ENCODE results near the gene EIF2S3. TPM values are rescaled to one million over a fixed set of nuclear protein-coding genes. Genes with fewer than 3 reads are reported as not detected.
"Not testable (repeated sequence)": the region's sequence is repeated elsewhere in the genome, so short reads cannot be mapped to it uniquely, and the experiment has no call there.

The EIF2S3 gene
- total RNA-seq, 2 donors from 2014 or later, result 174 to 194 TPM

- H3K4me3 Mint-ChIP-seq, result peak overlapping the region; percentile 92
- peaks cover 0 to 15% of the 10 kb centered on the region in 2 donors for H3K27me3 Mint-ChIP-seq
- peaks cover 9 to 21% of the 10 kb centered on the region in 2 donors for H3K4me1 Mint-ChIP-seq (ENCODE audit: low read depth in 2 of 2)
- no peaks in the 10 kb centered on the region for H3K9me3 Mint-ChIP-seq
- no peak for DNase-seq (ENCODE audit: low spot score)
- peak in 1 of 2 donors; percentile 51 for ATAC-seq
- H3K27ac Mint-ChIP-seq, result peak overlapping the region; percentile 87 to 88
- H3K36me3 Mint-ChIP-seq, result peaks cover 7% of the 10 kb centered on the region
These were observed 28.9 kb upstream of the EIF2S3 start for GRCh38 chrX:24025741-24026403.

GRCh38 chrX:24026432-24026831 lies 28.3 kb upstream of the EIF2S3 start:
- peak overlapping the region; percentile 87 to 88 for H3K27ac Mint-ChIP-seq
- no peaks in the 10 kb centered on the region for H3K9me3 Mint-ChIP-seq
- H3K4me3 Mint-ChIP-seq, result peak overlapping the region; percentile 92
- peaks cover 7% of the 10 kb centered on the region for H3K36me3 Mint-ChIP-seq
- ATAC-seq (no peak), DNase-seq (ENCODE audit: low spot score) (no peak)
- H3K27me3 Mint-ChIP-seq, result peaks cover 0 to 15% of the 10 kb centered on the region in 2 donors
- H3K4me1 Mint-ChIP-seq (ENCODE audit: low read depth in 2 of 2), result peaks cover 6 to 16% of the 10 kb centered on the region in 2 donors

DNA sequence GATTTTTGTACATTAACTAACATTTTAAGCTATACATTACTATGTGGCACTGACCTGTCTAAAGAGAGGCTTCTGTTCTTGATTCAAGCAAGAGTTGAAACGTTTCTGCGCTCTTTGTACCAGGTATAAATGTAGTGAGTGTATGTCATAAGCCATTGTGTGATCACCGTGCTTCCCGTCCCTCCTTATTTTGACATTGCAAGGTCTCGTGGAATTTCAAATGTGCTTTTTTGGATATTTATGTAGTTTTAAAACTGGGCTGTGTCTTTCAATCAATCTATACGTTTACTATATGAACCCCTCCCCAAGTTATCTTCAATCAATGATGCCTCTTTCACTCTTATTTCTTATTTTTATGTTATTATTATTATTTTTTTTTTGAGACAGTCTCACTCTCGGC lies 27.7 kb upstream of the EIF2S3 start, which contains the start of gene KLHL15:
Gene KLHL15, minus strand, starts transcription at position 101 of the 400 bp plus-strand sequence. CDS start 20,493 bp downstream, outside the sequence.
- Mint-ChIP-seq H3K4me1 (ENCODE audit: low read depth in 2 of 2) (peaks cover 2 to 13% of the 10 kb centered on the region in 2 donors), H3K27ac (peak within 1 kb of the TSS; percentile 87 to 88), H3K27me3 (peaks cover 0 to 15% of the 10 kb centered on the region in 2 donors), H3K36me3 (peaks cover 7% of the 10 kb centered on the region), H3K4me3 (peak within 1 kb of the TSS; percentile 92), H3K9me3 (no peaks in the 10 kb centered on the region)
- no peak for ATAC-seq
- DNase-seq (ENCODE audit: low spot score), result no peak

- no peak for ATAC-seq
- Mint-ChIP-seq H3K9me3 (no peaks in the 10 kb centered on the region), H3K4me3 (no peak overlapping the region), H3K27ac (no peak overlapping the region), H3K27me3 (peaks cover 0 to 15% of the 10 kb centered on the region in 2 donors), H3K4me1 (ENCODE audit: low read depth in 2 of 2) (peaks cover 2 to 12% of the 10 kb centered on the region in 2 donors), H3K36me3 (peaks cover 7% of the 10 kb centered on the region)
- no peak for DNase-seq (ENCODE audit: low spot score)
These were observed 26.8 kb upstream of the EIF2S3 start for GRCh38 chrX:24027985-24028384.

GRCh38 chrX:24030597-24030996 lies 24.2 kb upstream of the EIF2S3 start:
- H3K4me3 Mint-ChIP-seq, result no peak overlapping the region
- no peak for DNase-seq (ENCODE audit: low spot score)
- no peak overlapping the region for H3K27ac Mint-ChIP-seq
- ATAC-seq, result no peak
- no peaks in the 10 kb centered on the region for H3K36me3 Mint-ChIP-seq
- H3K4me1 Mint-ChIP-seq (ENCODE audit: low read depth in 2 of 2), result peaks cover 2 to 4% of the 10 kb centered on the region in 2 donors
- no peaks in the 10 kb centered on the region for H3K9me3 Mint-ChIP-seq
- H3K27me3 Mint-ChIP-seq, result peaks cover 0 to 15% of the 10 kb centered on the region in 2 donors

DNA sequence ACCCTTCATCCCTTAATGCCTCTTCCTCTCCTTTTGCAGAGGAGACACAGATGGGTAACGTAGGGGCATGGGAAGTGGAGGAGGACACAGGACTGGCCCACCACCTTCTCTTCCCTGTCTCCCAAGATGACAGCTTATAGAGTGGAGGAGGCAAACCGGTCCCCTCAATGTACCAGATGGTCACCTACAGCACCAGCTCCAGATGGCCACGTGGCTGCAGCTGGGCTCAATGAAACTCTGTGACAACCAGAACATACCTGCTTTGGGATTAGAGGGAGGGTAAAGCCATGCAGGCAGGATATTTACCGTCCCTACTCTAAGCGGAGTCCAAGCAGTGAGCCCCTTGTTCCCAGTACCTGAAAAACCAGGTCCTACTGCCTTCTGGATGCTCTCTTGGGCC lies 20.3 kb upstream of the EIF2S3 start:
- Mint-ChIP-seq H3K36me3 (no peaks in the 10 kb centered on the region), H3K9me3 (no peaks in the 10 kb centered on the region), H3K4me1 (ENCODE audit: low read depth in 2 of 2) (no peaks in the 10 kb centered on the region), H3K4me3 (no peak overlapping the region), H3K27ac (no peak overlapping the region), H3K27me3 (peaks cover 0 to 8% of the 10 kb centered on the region in 2 donors)
- DNase-seq (ENCODE audit: low spot score), result no peak
- no peak for ATAC-seq

- no peaks in the 10 kb centered on the region for H3K36me3 Mint-ChIP-seq
- ATAC-seq (no peak), DNase-seq (ENCODE audit: low spot score) (no peak)
- no peaks in the 10 kb centered on the region for H3K27me3 Mint-ChIP-seq
- H3K4me3 Mint-ChIP-seq, result no peak overlapping the region
- no peaks in the 10 kb centered on the region for H3K4me1 Mint-ChIP-seq (ENCODE audit: low read depth in 2 of 2)
- no peak overlapping the region for H3K27ac Mint-ChIP-seq
- no peaks in the 10 kb centered on the region for H3K9me3 Mint-ChIP-seq
These were observed 17.0 kb upstream of the EIF2S3 start for GRCh38 chrX:24037729-24038128.

- not testable (repeated sequence) for DNase-seq (ENCODE audit: low spot score); H3K27ac Mint-ChIP-seq; H3K36me3 Mint-ChIP-seq; ATAC-seq; H3K27me3 Mint-ChIP-seq; H3K9me3 Mint-ChIP-seq; H3K4me1 Mint-ChIP-seq (ENCODE audit: low read depth in 2 of 2); H3K4me3 Mint-ChIP-seq
These were observed 8.7 kb upstream of the EIF2S3 start for GRCh38 chrX:24046060-24046459.

- H3K4me1 Mint-ChIP-seq (ENCODE audit: low read depth in 2 of 2); ATAC-seq; H3K27ac Mint-ChIP-seq; H3K27me3 Mint-ChIP-seq; H3K9me3 Mint-ChIP-seq; DNase-seq (ENCODE audit: low spot score); H3K36me3 Mint-ChIP-seq; H3K4me3 Mint-ChIP-seq: not testable (repeated sequence)
These were observed 5.1 kb upstream of the EIF2S3 start for GRCh38 chrX:24049643-24050042.

DNA sequence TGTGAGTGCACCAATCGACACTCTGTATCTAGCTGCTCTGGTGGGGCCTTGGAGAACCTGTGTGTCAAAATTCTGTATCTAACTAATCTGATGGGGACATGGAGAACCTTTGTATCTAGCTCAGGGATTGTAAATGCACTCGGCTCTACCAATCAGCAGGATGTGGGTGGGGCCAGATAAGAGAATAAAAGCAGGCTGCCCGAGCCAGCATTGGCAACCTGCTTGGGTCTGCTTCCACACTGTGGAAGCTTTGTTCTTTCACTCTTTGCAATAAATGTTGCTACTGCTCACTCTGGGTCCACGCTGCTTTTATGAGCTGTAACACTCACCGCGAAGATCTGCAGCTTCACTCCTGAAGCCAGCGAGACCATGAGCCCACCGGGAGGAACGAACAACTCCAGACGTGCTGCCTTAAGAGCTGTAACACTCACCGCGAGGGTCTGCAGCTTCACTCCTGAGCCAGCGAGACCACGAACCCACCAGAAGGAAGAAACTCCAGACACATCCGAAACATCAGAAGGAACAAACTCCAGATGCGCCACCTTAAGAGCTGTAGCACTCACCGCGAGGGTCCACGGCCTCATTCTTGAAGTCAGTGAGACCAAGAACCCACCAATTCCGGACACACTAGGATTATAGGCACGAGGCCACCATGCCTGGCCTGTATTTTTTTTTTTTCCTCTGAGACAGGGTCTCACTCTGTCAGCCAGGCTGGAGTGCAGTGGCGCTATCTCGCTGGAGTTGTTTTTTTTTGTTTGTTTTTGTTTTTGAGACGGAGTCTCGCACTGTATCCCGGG lies 4.0 kb upstream of the EIF2S3 start:
- not testable (repeated sequence) for H3K27ac Mint-ChIP-seq; DNase-seq (ENCODE audit: low spot score); H3K9me3 Mint-ChIP-seq; H3K4me3 Mint-ChIP-seq; ATAC-seq; H3K36me3 Mint-ChIP-seq; H3K4me1 Mint-ChIP-seq (ENCODE audit: low read depth in 2 of 2); H3K27me3 Mint-ChIP-seq

GRCh38 chrX:24055043-24055356 lies 244 bp downstream of the EIF2S3 start:
- H3K27ac Mint-ChIP-seq, result no peak overlapping the region

GRCh38 chrX:24063488-24063887 lies 8.7 kb downstream of the EIF2S3 start:
- ATAC-seq, result no peak
- Mint-ChIP-seq H3K9me3 (no peaks in the 10 kb centered on the region), H3K4me1 (ENCODE audit: low read depth in 2 of 2) (peaks cover 5 to 7% of the 10 kb centered on the region in 2 donors), H3K4me3 (no peak overlapping the region), H3K36me3 (peaks cover 8% of the 10 kb centered on the region), H3K27ac (no peak overlapping the region), H3K27me3 (no peaks in the 10 kb centered on the region)
- DNase-seq (ENCODE audit: low spot score), result no peak

More at GRCh38 chrX:24055043-24055356, 244 bp downstream of the EIF2S3 start:
- ATAC-seq (peak in 1 of 2 donors; percentile 32), DNase-seq (ENCODE audit: low spot score) (no peak)
- no peaks in the 10 kb centered on the region for H3K27me3 Mint-ChIP-seq
- no peak overlapping the region for H3K4me3 Mint-ChIP-seq
- H3K9me3 Mint-ChIP-seq, result no peaks in the 10 kb centered on the region
- peaks cover 2% of the 10 kb centered on the region for H3K36me3 Mint-ChIP-seq
- peaks cover 2 to 5% of the 10 kb centered on the region in 2 donors for H3K4me1 Mint-ChIP-seq (ENCODE audit: low read depth in 2 of 2)

- peaks cover 7% of the 10 kb centered on the region for H3K36me3 Mint-ChIP-seq
- H3K9me3 Mint-ChIP-seq, result no peaks in the 10 kb centered on the region
- H3K4me3 Mint-ChIP-seq, result no peak overlapping the region
- H3K27ac Mint-ChIP-seq, result no peak overlapping the region
- ATAC-seq (no peak), DNase-seq (ENCODE audit: low spot score) (no peak)
- peaks cover 0 to 7% of the 10 kb centered on the region in 2 donors for H3K4me1 Mint-ChIP-seq (ENCODE audit: low read depth in 2 of 2)
- no peaks in the 10 kb centered on the region for H3K27me3 Mint-ChIP-seq
These were observed 15.1 kb downstream of the EIF2S3 start for GRCh38 chrX:24069877-24070276.

- peaks cover 7% of the 10 kb centered on the region in 2 donors for H3K4me1 Mint-ChIP-seq (ENCODE audit: low read depth in 2 of 2)
- DNase-seq (ENCODE audit: low spot score), result no peak
- H3K27me3 Mint-ChIP-seq, result no peaks in the 10 kb centered on the region
- H3K9me3 Mint-ChIP-seq, result no peaks in the 10 kb centered on the region
- H3K36me3 Mint-ChIP-seq, result peaks cover 17% of the 10 kb centered on the region
- ATAC-seq, result no peak
- H3K4me3 Mint-ChIP-seq, result no peak overlapping the region
- H3K27ac Mint-ChIP-seq, result peak overlapping the region in 1 of 2 donors; percentile 27
These were observed 24.7 kb downstream of the EIF2S3 start for GRCh38 chrX:24079411-24079810.
